ENCODE measurements around the gene KAT8.

- no peak for TF ChIP-seq REST (IDR thresholded peaks at IDR 0.05)
- TF ChIP-seq YY1 (IDR thresholded peaks at IDR 0.05): no peak
- TF ChIP-seq TAF1 (conservative IDR thresholded peaks at IDR 0.05): no peak
- no peak for TF ChIP-seq CTCF (IDR thresholded peaks at IDR 0.05; ENCODE audit: low read depth, low read length, missing input control)
These were observed 30.1 kb downstream of the KAT8 start for GRCh38 chr16:31147574-31147973.
